Bronchial epithelial cell (primary cell): ENCODE data around the gene SYT2. TPM values are rescaled to one million over a fixed set of nuclear protein-coding genes. Genes with fewer than 3 reads are reported as not detected.

ENCODE experiments used
- DNase-seq: peaks from one replicate; pipeline ENCODE4 v3.0.0-alpha.2; 2010; ENCODE audit warnings: low read depth
- FAIRE-seq: peaks from 2 replicates; lab custom pipeline; 2011; peaks lifted over from hg19 to GRCh38; lab: Jason Lieb, UNC
- H3K27me3 ChIP-seq: 2 replicates; pipeline ENCODE4 v1.5.1; 2011; ENCODE audit warnings: low read length; ENCODE audit not compliant: control insufficient read depth, insufficient read depth
- H3K36me3 ChIP-seq: 2 replicates; pipeline ENCODE4 v1.5.1; 2011; ENCODE audit warnings: low read length; ENCODE audit not compliant: control insufficient read depth, insufficient read depth
- H3K4me3 ChIP-seq: 2 replicates; pipeline ENCODE4 v1.5.1; 2011; ENCODE audit warnings: mild to moderate bottlenecking, low read depth, low read length, control low read depth
- CTCF ChIP-seq: IDR thresholded peaks from 2 replicates; pipeline ENCODE4 v1.5.1; 2011; ENCODE audit warnings: mild to moderate bottlenecking, moderate library complexity, low read length, control low read depth, inconsistent platforms; ENCODE audit not compliant: insufficient read depth, severe bottlenecking
- total RNA-seq: library from RNA; depleted of rRNA; stranded (reverse); fragments of >200 nt; gene quantifications from 2 replicates; pipeline ENCODE4 v1.2.1, GENCODE V29; 2014

The SYT2 gene
- total RNA-seq, 1 donor from 2014 or later: under 0.01 TPM

DNA sequence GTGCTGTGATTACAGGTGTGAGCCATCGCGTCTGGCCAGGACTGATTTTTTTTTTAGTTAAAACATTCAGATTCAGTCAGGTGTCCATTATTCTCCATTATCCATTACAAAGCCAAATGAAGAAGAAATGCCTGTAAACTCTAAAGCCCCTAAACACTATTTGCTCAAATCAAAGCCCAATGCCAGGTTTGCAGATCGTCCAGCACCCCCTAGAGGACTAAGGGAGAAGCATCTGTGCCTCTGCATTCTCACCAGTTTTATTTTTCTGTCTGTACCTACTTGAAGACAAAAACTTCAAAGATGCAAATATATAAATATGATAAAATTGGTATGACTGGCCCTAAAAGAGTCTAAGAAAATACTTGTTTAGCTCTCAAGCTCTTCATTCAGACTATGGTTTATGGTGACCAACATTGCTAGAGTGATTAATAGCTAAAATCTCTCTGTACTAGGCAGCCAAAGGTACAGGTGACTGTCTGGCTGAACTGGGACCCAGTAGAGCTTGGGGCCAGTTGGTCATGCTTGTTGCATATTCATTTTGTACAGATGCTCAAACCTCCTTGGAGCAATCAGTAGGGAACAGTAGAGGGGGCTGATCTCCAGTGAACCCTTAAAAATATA is 138.4 kb downstream of the SYT2 start:
- H3K4me3 ChIP-seq: no peak overlapping the region
- DNase-seq (peak; percentile 43), FAIRE-seq (no peak)
- no peaks in the 10 kb centered on the region for H3K36me3 ChIP-seq
- TF ChIP-seq CTCF: peak; percentile 79
- no peaks in the 10 kb centered on the region for H3K27me3 ChIP-seq

DNA sequence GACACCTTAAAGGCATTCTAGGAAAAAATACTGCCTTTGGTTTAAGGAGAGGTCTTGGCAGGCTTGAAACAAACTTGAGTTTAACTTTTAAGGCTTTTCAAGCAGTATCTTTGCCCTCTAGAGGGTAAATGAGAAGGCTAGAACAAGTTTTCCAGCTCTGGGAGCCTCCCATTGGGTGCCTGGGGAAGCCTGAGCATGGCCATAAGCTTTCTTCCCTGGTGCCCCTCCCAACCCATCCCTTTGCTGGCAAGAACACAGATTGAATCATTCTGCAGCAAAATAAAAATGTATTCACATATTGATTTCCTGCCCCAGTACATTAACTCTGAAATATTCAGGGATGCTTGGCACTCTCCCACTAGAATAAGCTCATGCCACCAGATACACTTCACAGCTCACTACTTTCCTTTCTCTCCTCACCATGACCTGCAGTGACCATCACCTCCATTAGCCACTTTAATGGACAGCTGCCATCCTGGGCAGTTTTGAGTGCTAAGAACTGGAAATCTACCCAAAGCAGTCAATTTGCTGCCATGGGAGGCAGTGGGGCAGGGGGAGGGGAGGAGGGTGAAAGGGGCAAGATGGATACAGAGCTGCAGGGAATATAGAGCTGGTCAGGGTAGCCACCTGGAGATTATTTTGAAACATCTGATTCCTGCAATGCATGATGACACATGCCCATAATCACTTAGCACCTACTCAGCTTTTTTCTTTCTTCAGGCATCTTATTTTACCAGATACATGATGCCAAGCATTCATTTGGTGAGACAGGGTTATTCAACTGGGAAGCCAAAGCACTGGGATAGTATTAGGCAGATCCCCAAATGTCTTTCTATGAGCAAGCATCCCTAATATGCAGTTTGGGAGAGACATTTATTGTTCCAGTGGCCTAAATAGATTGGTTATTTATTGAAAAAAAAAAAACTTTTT is 140.6 kb downstream of the SYT2 start:
- FAIRE-seq (no peak), DNase-seq (peak; percentile 69)
- no peaks in the 10 kb centered on the region for H3K36me3 ChIP-seq
- no peaks in the 10 kb centered on the region for H3K27me3 ChIP-seq
- no peak for TF ChIP-seq CTCF
- no peak overlapping the region for H3K4me3 ChIP-seq

DNA sequence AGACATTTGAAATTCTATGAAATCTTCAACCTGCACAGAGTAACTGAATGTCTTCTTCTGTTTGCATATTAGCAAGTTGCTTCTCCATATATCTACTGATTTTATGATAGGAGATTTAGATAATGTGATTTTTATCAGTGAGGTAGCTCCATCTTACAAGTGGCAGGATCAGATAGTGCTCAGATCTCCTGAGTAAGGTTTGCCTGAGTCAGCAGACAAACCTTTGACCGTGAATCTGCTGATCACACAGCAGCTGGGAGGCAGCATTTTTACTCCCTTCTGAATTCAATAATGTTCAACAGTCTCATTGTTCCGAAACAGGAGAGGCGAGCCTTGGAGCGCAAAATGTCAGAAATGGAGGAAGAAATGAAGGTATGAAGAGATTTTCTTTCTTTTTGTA is 141.4 kb downstream of the SYT2 start:
- Histone ChIP-seq H3K4me3 (no peak overlapping the region), H3K27me3 (no peaks in the 10 kb centered on the region), H3K36me3 (no peaks in the 10 kb centered on the region)
- FAIRE-seq: no peak
- TF ChIP-seq CTCF: no peak
- peak; percentile 31 for DNase-seq

DNA sequence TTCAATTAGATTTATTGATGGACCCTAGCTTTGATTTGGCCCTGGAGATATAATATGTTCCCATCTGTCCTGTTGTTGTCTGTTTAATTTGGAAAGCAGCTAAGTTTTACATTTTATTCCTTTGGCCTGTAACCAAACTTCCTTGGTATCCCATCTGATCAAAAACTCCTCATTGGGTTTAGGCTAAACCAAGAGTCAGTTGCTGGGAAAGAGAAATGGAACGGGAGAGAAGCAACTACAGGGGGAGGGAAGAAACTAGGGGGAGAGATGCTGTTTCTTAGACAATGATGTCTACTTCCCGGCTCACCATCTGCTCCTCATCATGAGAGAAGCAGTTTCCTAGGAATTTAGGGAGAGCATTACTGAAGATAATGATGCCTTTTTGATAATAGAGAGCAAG is 141.8 kb downstream of the SYT2 start:
- no peak for FAIRE-seq
- Histone ChIP-seq H3K4me3 (no peak overlapping the region), H3K36me3 (no peaks in the 10 kb centered on the region), H3K27me3 (no peaks in the 10 kb centered on the region)
- no peak for DNase-seq
- TF ChIP-seq CTCF: no peak

DNA sequence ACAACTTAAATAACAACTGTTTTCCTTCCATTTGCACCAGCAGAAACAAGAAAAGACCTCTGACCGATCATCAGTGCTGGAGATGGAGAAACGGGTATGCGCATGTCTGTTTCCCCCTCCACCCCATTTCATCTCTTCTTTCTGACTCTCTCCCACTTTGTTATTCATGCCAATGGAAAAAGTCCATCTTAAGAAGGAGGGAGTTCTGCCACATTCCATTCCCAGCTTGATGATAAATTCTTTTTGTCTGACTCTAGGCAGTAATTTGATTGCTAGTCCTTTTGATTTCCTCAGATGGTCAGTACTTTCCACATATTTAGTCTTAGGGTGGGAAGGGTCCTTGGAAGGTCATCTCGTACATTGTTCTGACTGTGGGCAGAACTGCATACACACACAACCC is 142.5 kb downstream of the SYT2 start:
- no peak overlapping the region for H3K4me3 ChIP-seq
- no peaks in the 10 kb centered on the region for H3K27me3 ChIP-seq
- no peaks in the 10 kb centered on the region for H3K36me3 ChIP-seq
- FAIRE-seq: no peak
- no peak for TF ChIP-seq CTCF
- DNase-seq: peak; percentile 56
